ENCODE measurements around the gene CACNG4.

CACNG4 gene

DNA sequence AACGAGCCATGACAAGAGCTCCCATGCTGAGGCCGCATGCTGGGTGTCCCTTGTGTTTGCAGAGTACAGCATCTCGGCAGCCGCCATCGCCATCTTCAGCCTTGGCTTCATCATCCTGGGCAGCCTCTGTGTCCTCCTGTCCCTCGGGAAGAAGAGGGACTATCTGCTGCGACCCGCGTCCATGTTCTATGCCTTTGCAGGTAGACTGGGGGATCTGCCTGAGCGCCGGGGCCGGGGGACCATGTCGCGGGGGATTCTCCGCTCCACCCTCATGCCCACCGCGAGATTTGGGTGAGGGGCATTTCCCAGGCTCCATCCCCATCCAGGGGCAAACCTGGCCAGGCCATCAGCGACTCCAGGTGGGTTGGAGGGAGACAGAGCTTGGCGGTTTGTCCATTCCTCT lies 90.5 kb downstream of the CACNG4 start:
- TF ChIP-seq ZFP3 (CRISPR knock-in tag; IDR thresholded peaks at IDR 0.05) (no peak), ZNF70 (CRISPR knock-in tag; IDR thresholded peaks at IDR 0.05) (no peak), OSR1 (CRISPR knock-in tag; IDR thresholded peaks at IDR 0.05) (no peak), ZC3H10 (CRISPR knock-in tag; IDR thresholded peaks at IDR 0.05) (no peak), ZFP30 (CRISPR knock-in tag; IDR thresholded peaks at IDR 0.05) (no peak), RARB (CRISPR knock-in tag; IDR thresholded peaks at IDR 0.05) (no peak), ZNF8 (CRISPR knock-in tag; IDR thresholded peaks at IDR 0.05) (no peak), SNAI2 (CRISPR knock-in tag; IDR thresholded peaks at IDR 0.05) (no peak), ZNF565 (CRISPR knock-in tag; conservative IDR thresholded peaks at IDR 0.05; ENCODE audit: low read depth) (no peak), BACH2 (CRISPR knock-in tag; IDR thresholded peaks at IDR 0.05; ENCODE audit: borderline replicate concordance) (no peak), GLIS3 (CRISPR knock-in tag; IDR thresholded peaks at IDR 0.05) (no peak), TCF4 (CRISPR knock-in tag; IDR thresholded peaks at IDR 0.05; ENCODE audit: borderline replicate concordance) (no peak), ESRRG (CRISPR knock-in tag; IDR thresholded peaks at IDR 0.05) (no peak), ISL1 (CRISPR knock-in tag; IDR thresholded peaks at IDR 0.05) (no peak), ARNTL (CRISPR knock-in tag; IDR thresholded peaks at IDR 0.05; ENCODE audit: borderline replicate concordance, low read depth) (no peak)
- TF ChIP-seq, protein P1, sequence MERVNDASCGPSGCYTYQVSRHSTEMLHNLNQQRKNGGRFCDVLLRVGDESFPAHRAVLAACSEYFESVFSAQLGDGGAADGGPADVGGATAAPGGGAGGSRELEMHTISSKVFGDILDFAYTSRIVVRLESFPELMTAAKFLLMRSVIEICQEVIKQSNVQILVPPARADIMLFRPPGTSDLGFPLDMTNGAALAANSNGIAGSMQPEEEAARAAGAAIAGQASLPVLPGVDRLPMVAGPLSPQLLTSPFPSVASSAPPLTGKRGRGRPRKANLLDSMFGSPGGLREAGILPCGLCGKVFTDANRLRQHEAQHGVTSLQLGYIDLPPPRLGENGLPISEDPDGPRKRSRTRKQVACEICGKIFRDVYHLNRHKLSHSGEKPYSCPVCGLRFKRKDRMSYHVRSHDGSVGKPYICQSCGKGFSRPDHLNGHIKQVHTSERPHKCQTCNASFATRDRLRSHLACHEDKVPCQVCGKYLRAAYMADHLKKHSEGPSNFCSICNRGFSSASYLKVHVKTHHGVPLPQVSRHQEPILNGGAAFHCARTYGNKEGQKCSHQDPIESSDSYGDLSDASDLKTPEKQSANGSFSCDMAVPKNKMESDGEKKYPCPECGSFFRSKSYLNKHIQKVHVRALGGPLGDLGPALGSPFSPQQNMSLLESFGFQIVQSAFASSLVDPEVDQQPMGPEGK (CRISPR knock-in tag; IDR thresholded peaks at IDR 0.05; ENCODE audit: borderline replicate concordance): no peak
- TF ChIP-seq, protein P2, sequence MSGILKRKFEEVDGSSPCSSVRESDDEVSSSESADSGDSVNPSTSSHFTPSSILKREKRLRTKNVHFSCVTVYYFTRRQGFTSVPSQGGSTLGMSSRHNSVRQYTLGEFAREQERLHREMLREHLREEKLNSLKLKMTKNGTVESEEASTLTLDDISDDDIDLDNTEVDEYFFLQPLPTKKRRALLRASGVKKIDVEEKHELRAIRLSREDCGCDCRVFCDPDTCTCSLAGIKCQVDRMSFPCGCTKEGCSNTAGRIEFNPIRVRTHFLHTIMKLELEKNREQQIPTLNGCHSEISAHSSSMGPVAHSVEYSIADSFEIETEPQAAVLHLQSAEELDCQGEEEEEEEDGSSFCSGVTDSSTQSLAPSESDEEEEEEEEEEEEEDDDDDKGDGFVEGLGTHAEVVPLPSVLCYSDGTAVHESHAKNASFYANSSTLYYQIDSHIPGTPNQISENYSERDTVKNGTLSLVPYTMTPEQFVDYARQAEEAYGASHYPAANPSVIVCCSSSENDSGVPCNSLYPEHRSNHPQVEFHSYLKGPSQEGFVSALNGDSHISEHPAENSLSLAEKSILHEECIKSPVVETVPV (CRISPR knock-in tag; IDR thresholded peaks at IDR 0.05): no peak
- TF ChIP-seq, protein P3, sequence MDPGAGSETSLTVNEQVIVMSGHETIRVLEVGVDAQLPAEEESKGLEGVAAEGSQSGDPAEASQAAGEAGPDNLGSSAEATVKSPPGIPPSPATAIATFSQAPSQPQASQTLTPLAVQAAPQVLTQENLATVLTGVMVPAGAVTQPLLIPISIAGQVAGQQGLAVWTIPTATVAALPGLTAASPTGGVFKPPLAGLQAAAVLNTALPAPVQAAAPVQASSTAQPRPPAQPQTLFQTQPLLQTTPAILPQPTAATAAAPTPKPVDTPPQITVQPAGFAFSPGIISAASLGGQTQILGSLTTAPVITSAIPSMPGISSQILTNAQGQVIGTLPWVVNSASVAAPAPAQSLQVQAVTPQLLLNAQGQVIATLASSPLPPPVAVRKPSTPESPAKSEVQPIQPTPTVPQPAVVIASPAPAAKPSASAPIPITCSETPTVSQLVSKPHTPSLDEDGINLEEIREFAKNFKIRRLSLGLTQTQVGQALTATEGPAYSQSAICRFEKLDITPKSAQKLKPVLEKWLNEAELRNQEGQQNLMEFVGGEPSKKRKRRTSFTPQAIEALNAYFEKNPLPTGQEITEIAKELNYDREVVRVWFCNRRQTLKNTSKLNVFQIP (CRISPR knock-in tag; IDR thresholded peaks at IDR 0.05; ENCODE audit: borderline replicate concordance, low read depth): no peak
- TF ChIP-seq, protein P4, sequence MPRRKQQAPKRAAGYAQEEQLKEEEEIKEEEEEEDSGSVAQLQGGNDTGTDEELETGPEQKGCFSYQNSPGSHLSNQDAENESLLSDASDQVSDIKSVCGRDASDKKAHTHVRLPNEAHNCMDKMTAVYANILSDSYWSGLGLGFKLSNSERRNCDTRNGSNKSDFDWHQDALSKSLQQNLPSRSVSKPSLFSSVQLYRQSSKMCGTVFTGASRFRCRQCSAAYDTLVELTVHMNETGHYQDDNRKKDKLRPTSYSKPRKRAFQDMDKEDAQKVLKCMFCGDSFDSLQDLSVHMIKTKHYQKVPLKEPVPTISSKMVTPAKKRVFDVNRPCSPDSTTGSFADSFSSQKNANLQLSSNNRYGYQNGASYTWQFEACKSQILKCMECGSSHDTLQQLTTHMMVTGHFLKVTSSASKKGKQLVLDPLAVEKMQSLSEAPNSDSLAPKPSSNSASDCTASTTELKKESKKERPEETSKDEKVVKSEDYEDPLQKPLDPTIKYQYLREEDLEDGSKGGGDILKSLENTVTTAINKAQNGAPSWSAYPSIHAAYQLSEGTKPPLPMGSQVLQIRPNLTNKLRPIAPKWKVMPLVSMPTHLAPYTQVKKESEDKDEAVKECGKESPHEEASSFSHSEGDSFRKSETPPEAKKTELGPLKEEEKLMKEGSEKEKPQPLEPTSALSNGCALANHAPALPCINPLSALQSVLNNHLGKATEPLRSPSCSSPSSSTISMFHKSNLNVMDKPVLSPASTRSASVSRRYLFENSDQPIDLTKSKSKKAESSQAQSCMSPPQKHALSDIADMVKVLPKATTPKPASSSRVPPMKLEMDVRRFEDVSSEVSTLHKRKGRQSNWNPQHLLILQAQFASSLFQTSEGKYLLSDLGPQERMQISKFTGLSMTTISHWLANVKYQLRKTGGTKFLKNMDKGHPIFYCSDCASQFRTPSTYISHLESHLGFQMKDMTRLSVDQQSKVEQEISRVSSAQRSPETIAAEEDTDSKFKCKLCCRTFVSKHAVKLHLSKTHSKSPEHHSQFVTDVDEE (CRISPR knock-in tag; IDR thresholded peaks at IDR 0.05): no peak
- TF ChIP-seq, protein P5, sequence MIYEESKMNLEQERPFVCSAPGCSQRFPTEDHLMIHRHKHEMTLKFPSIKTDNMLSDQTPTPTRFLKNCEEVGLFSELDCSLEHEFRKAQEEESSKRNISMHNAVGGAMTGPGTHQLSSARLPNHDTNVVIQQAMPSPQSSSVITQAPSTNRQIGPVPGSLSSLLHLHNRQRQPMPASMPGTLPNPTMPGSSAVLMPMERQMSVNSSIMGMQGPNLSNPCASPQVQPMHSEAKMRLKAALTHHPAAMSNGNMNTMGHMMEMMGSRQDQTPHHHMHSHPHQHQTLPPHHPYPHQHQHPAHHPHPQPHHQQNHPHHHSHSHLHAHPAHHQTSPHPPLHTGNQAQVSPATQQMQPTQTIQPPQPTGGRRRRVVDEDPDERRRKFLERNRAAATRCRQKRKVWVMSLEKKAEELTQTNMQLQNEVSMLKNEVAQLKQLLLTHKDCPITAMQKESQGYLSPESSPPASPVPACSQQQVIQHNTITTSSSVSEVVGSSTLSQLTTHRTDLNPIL (CRISPR knock-in tag; IDR thresholded peaks at IDR 0.05; ENCODE audit: low read depth): no peak
- ATAC-seq: no peak

DNA sequence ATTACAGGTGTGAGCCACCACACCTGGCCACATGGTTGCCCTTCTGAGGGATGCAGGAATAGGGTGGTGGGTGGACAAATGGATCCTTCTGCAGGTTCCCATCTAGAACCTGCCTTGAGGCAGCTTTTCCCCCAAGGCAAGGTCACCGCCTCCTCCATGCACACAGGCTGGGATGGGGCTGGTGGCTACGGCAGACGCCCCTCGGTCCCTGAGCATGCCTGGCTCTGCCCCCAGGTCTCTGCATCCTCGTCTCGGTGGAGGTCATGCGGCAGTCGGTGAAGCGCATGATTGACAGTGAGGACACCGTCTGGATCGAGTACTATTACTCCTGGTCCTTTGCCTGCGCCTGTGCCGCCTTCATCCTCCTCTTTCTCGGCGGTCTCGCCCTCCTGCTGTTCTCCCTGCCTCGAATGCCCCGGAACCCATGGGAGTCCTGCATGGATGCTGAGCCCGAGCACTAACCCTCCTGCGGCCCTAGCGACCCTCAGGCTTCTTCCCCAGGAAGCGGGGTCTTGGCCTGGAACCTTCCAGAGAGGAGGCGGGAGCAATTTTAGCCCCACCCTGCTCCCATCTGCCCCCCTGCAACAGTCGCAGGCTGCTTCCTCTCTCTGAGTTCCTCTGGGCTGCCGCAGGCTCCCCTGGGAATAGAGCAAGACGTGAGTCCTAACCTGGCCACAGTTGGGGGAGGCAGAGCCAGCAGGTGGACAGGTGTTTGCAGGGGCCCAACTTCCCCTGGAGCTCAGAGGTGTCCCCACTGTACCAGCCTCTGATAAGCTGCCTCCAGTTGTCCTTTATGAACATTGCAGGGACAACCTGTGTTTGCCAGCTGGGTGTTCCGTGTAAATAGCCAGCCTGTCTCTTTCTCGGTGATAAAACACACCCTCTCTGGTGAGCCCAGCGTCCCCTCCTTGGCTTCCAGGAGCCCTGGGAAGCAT lies 91.6 kb downstream of the CACNG4 start:
- no peak for ATAC-seq
- TF ChIP-seq ZFP30 (CRISPR knock-in tag; IDR thresholded peaks at IDR 0.05) (no peak), RARB (CRISPR knock-in tag; IDR thresholded peaks at IDR 0.05) (no peak), SNAI2 (CRISPR knock-in tag; IDR thresholded peaks at IDR 0.05) (no peak), ZFP3 (CRISPR knock-in tag; IDR thresholded peaks at IDR 0.05) (no peak), GLIS3 (CRISPR knock-in tag; IDR thresholded peaks at IDR 0.05) (no peak), ARNTL (CRISPR knock-in tag; IDR thresholded peaks at IDR 0.05; ENCODE audit: borderline replicate concordance, low read depth) (no peak), OSR1 (CRISPR knock-in tag; IDR thresholded peaks at IDR 0.05) (no peak), ZNF8 (CRISPR knock-in tag; IDR thresholded peaks at IDR 0.05) (no peak), ISL1 (CRISPR knock-in tag; IDR thresholded peaks at IDR 0.05) (no peak), CSDC2 (CRISPR knock-in tag; IDR thresholded peaks at IDR 0.05) (no peak)
- TF ChIP-seq, protein P1 (CRISPR knock-in tag; IDR thresholded peaks at IDR 0.05; ENCODE audit: borderline replicate concordance): no peak
- TF ChIP-seq, protein P3 (CRISPR knock-in tag; IDR thresholded peaks at IDR 0.05; ENCODE audit: borderline replicate concordance, low read depth): no peak
- TF ChIP-seq, protein P4 (CRISPR knock-in tag; IDR thresholded peaks at IDR 0.05): no peak

All from SK-N-SH treated with all-trans-retinoic acid at 6 μM for 48 hours (cell line).